Naive thymus-derived CD4-positive, alpha-beta T cell (primary cell): Measurements from ENCODE around the gene RALGPS1. TPM values are rescaled to one million over a fixed set of nuclear protein-coding genes. Genes with fewer than 3 reads are reported as not detected.
A peak's percentile ranks its signal among the peaks of the same experiment; 100 is the strongest.

Experiments used
- ATAC-seq: fragments of 150-1000 bp; cut with Tn5 transposase; 2 replicates; pipeline ENCODE4 v1.10.0; 2021; ENCODE audit warnings: mild to moderate bottlenecking, moderate library complexity
- CTCF ChIA-PET: fragments of 350-600 bp; sonication (Branson Sonifier 250); formaldehyde crosslinking; loops from one replicate; lab custom pipeline; 2021; ENCODE audit warnings: antibody characterized with exemption; lab: Charles Lee
- POLR2A ChIA-PET: fragments of 350-600 bp; sonication (Branson Sonifier 250); formaldehyde crosslinking; loops from one replicate; lab custom pipeline; 2021; ENCODE audit warnings: antibody characterized with exemption, inconsistent platforms; lab: Charles Lee
- DNase-seq, 9 donors: peaks; one replicate each; pipeline versions ENCODE4 v3.0.0 to v3.0.0-alpha.2; 2020 to 2022; ENCODE audit warnings: mixed read lengths in 1 of 9
- H3K27ac ChIP-seq: one replicate; pipeline ENCODE4 v1.7.0; 2013; ENCODE audit warnings: mild to moderate bottlenecking, low read depth, low read length, moderate library complexity
- H3K27me3 ChIP-seq, 2 donors: one replicate each; pipeline ENCODE4 v1.7.0; 2013; ENCODE audit warnings: low read length in 2 of 2, mild to moderate bottlenecking in 2 of 2, moderate library complexity in 2 of 2; ENCODE audit not compliant: control insufficient read depth in 2 of 2, insufficient read depth in 2 of 2
- H3K36me3 ChIP-seq, 3 experiments: 1 replicate in 2 of 3; 2 replicates in 1 of 3; pipeline ENCODE4 v1.7.0; 2013; ENCODE audit warnings: low read length in 3 of 3, mild to moderate bottlenecking in 3 of 3, moderate library complexity in 1 of 3; ENCODE audit not compliant: insufficient read depth in 3 of 3, control insufficient read depth in 2 of 3
- H3K4me1 ChIP-seq, 2 donors: one replicate each; pipeline ENCODE4 v1.7.0; 2013; ENCODE audit warnings: low read length in 2 of 2, mild to moderate bottlenecking in 2 of 2, moderate library complexity in 1 of 2; ENCODE audit not compliant: control insufficient read depth in 2 of 2, insufficient read depth in 2 of 2
- H3K4me3 ChIP-seq: 2 replicates; pipeline ENCODE4 v1.7.0; 2013; ENCODE audit warnings: mild to moderate bottlenecking, low read length
- H3K9me3 ChIP-seq, 3 experiments: 1 replicate in 2 of 3; 2 replicates in 1 of 3; pipeline ENCODE4 v1.7.0; 2013; ENCODE audit warnings: low read length in 3 of 3; ENCODE audit not compliant: control insufficient read depth in 2 of 3
- H3K27ac Mint-ChIP-seq, 9 donors: one replicate each; pipeline ENCODE4 v1.8.0; 2020 to 2022; ENCODE audit warnings: mixed read lengths in 9 of 9, mild to moderate bottlenecking in 8 of 9, moderate library complexity in 5 of 9, inconsistent platforms in 2 of 9
- H3K27me3 Mint-ChIP-seq, 5 donors: one replicate each; pipeline ENCODE4 v1.8.0; 2021 to 2022; ENCODE audit warnings: mixed read lengths in 5 of 5, mild to moderate bottlenecking in 1 of 5
- H3K36me3 Mint-ChIP-seq, 5 donors: one replicate each; pipeline ENCODE4 v1.8.0; 2020 to 2022; ENCODE audit warnings: mixed read lengths in 5 of 5, mild to moderate bottlenecking in 3 of 5, inconsistent platforms in 1 of 5
- H3K4me1 Mint-ChIP-seq, 7 donors: one replicate each; pipeline ENCODE4 v1.8.0; 2020 to 2022; ENCODE audit warnings: mixed read lengths in 7 of 7, mild to moderate bottlenecking in 3 of 7, inconsistent platforms in 1 of 7
- H3K4me3 Mint-ChIP-seq, 10 donors: one replicate each; pipeline ENCODE4 v1.8.0; 2020 to 2022; ENCODE audit warnings: mild to moderate bottlenecking in 10 of 10, mixed read lengths in 10 of 10, moderate library complexity in 6 of 10, inconsistent platforms in 2 of 10
- H3K9me3 Mint-ChIP-seq, 11 donors: one replicate each; pipeline ENCODE4 v1.8.0; 2020 to 2022; ENCODE audit warnings: mixed read lengths in 11 of 11, mild to moderate bottlenecking in 4 of 11, inconsistent platforms in 1 of 11, moderate library complexity in 1 of 11
- intact Hi-C, 2 donors: fragments of 100-400 bp; cut with micrococcal nuclease; formaldehyde crosslinking; loops; one replicate each; pipeline ENCODE4 v1.15.1; 2023
- polyA plus RNA-seq, 2 donors: library from polyadenylated mRNA; unstranded; fragments of 300-500 nt; fragmentation: Illumina TruSeq; gene quantifications; one replicate each; pipeline ENCODE4 v1.2.3, GENCODE V29; 2021
- total RNA-seq, 6 experiments: library from RNA in 5 of 6; stranded (reverse) in 5 of 6; gene quantifications; 1 replicate in 5 of 6; 2 replicates in 1 of 6; pipeline ENCODE4 v1.2.3 and lab custom pipeline; 2021 to 2026

The RALGPS1 gene
- total and polyA plus RNA-seq, 7 experiments from 2014 or later = 1.0 to 8.3 (median 4.1) TPM

- Mint-ChIP-seq H3K9me3 (no peaks in the 10 kb centered on the region), H3K27ac (no peak overlapping the region), H3K4me1 (peaks cover 4 to 16% (median 8%) of the 10 kb centered on the region in 7 donors), H3K4me3 (peak overlapping the region; percentile 80 to 92 (median 88)), H3K36me3 (peaks cover 0 to 4% (median 0%) of the 10 kb centered on the region in 5 donors), H3K27me3 (peaks cover 0 to 31% (median 6%) of the 10 kb centered on the region in 5 donors)
- H3K4me3 ChIP-seq = peak overlapping the region; percentile 85
- ChIA-PET CTCF (no interaction called here), POLR2A (interaction anchor here (1.5 kb wide), 2 partner anchors 18 to 206 kb away, joined by 3 to 9 read pairs; partner anchors contain the start of genes LRSAM1 and RPL12)
- peaks cover 0 to 5% of the 10 kb centered on the region in 2 donors for H3K4me1 ChIP-seq
- DNase-seq (no peak), ATAC-seq (no peak)
- intact Hi-C loops = loop anchor here (1.0 to 2.0 kb wide), 7 partner anchors 20 to 367 kb away; partner anchors contain the start of genes LRSAM1 (in 2 of the 2), RPL12 (in 2 of the 2), ZNF79 (in 2 of the 2) and STXBP1 (in 1 of the 2)
- no peaks in the 10 kb centered on the region for H3K9me3 ChIP-seq
- no peak overlapping the region for H3K27ac ChIP-seq
- no peaks in the 10 kb centered on the region for H3K27me3 ChIP-seq
- H3K36me3 ChIP-seq = no peaks in the 10 kb centered on the region
Measured at GRCh38 chr9:127245637-127246164, 331.1 kb downstream of the RALGPS1 start.

GRCh38 chr9:127248241-127248640 lies 333.7 kb downstream of the RALGPS1 start:
- Mint-ChIP-seq H3K4me3 (no peak overlapping the region), H3K27ac (no peak overlapping the region), H3K9me3 (no peaks in the 10 kb centered on the region), H3K36me3 (peaks cover 0 to 9% (median 0%) of the 10 kb centered on the region in 5 donors), H3K27me3 (peaks cover 1 to 45% (median 12%) of the 10 kb centered on the region in 5 donors), H3K4me1 (peaks cover 4 to 16% (median 9%) of the 10 kb centered on the region in 7 donors)
- Histone ChIP-seq H3K9me3 (no peaks in the 10 kb centered on the region), H3K36me3 (no peaks in the 10 kb centered on the region), H3K4me1 (peaks cover 0 to 5% of the 10 kb centered on the region in 2 donors), H3K27ac (no peak overlapping the region), H3K27me3 (no peaks in the 10 kb centered on the region), H3K4me3 (no peak overlapping the region)
- DNase-seq (no peak), ATAC-seq (no peak)
- intact Hi-C loops = no loop called here
- ChIA-PET POLR2A (no interaction called here), CTCF (interaction anchor here (0.6 kb wide), 1 partner anchor 56 kb away, joined by 5 read pairs; no protein-coding TSS in a partner anchor)

- no peak for ATAC-seq
- H3K9me3 ChIP-seq = no peaks in the 10 kb centered on the region
- CTCF ChIA-PET = no interaction called here
- Mint-ChIP-seq H3K27ac (no peak overlapping the region), H3K4me1 (peaks cover 4 to 8% (median 7%) of the 10 kb centered on the region in 7 donors), H3K36me3 (peaks cover 0 to 9% (median 0%) of the 10 kb centered on the region in 5 donors), H3K4me3 (no peak overlapping the region), H3K9me3 (no peaks in the 10 kb centered on the region), H3K27me3 (peaks cover 13 to 61% (median 22%) of the 10 kb centered on the region in 5 donors)
- H3K27me3 ChIP-seq = no peaks in the 10 kb centered on the region
- intact Hi-C loops = no loop called here
- POLR2A ChIA-PET = no interaction called here
- H3K27ac ChIP-seq = no peak overlapping the region
- H3K4me3 ChIP-seq = no peak overlapping the region
- peaks cover 0 to under 1% of the 10 kb centered on the region in 2 donors for H3K4me1 ChIP-seq
- DNase-seq = no peak
- H3K36me3 ChIP-seq = no peaks in the 10 kb centered on the region
Measured at GRCh38 chr9:127249877-127250276, 335.3 kb downstream of the RALGPS1 start.

GRCh38 chr9:127250896-127251391 lies 336.4 kb downstream of the RALGPS1 start:
- Histone ChIP-seq H3K27me3 (no peaks in the 10 kb centered on the region), H3K9me3 (no peaks in the 10 kb centered on the region), H3K4me3 (no peak overlapping the region), H3K36me3 (no peaks in the 10 kb centered on the region), H3K4me1 (no peaks in the 10 kb centered on the region), H3K27ac (no peak overlapping the region)
- peaks cover 0 to 9% (median 0%) of the 10 kb centered on the region in 5 donors for H3K36me3 Mint-ChIP-seq
- POLR2A ChIA-PET = no interaction called here
- ATAC-seq (no peak), DNase-seq (no peak)
- H3K27me3 Mint-ChIP-seq = peaks cover 13 to 66% (median 26%) of the 10 kb centered on the region in 5 donors
- H3K4me3 Mint-ChIP-seq = no peak overlapping the region
- CTCF ChIA-PET = no interaction called here
- intact Hi-C loops = no loop called here
- H3K9me3 Mint-ChIP-seq = no peaks in the 10 kb centered on the region
- H3K4me1 Mint-ChIP-seq = peaks cover 0 to 3% (median 0%) of the 10 kb centered on the region in 7 donors
- no peak overlapping the region for H3K27ac Mint-ChIP-seq

GRCh38 chr9:127252410-127253318 lies 338.1 kb downstream of the RALGPS1 start:
- peaks cover 13 to 66% (median 26%) of the 10 kb centered on the region in 5 donors for H3K27me3 Mint-ChIP-seq
- intact Hi-C loops = no loop called here
- no peak overlapping the region for H3K27ac Mint-ChIP-seq
- ATAC-seq = no peak
- H3K36me3 Mint-ChIP-seq = peaks cover 0 to 9% (median 0%) of the 10 kb centered on the region in 5 donors
- Histone ChIP-seq H3K4me3 (no peak overlapping the region), H3K27ac (no peak overlapping the region), H3K36me3 (no peaks in the 10 kb centered on the region), H3K4me1 (no peaks in the 10 kb centered on the region), H3K9me3 (no peaks in the 10 kb centered on the region), H3K27me3 (no peaks in the 10 kb centered on the region)
- POLR2A ChIA-PET = no interaction called here
- CTCF ChIA-PET = no interaction called here
- no peaks in the 10 kb centered on the region for H3K9me3 Mint-ChIP-seq
- DNase-seq = no peak
- H3K4me3 Mint-ChIP-seq = no peak overlapping the region
- H3K4me1 Mint-ChIP-seq = peaks cover 0 to 3% (median 0%) of the 10 kb centered on the region in 7 donors

- no peak overlapping the region for H3K27ac Mint-ChIP-seq
- H3K9me3 Mint-ChIP-seq = no peaks in the 10 kb centered on the region
- no peak overlapping the region for H3K4me3 Mint-ChIP-seq
- Histone ChIP-seq H3K36me3 (no peaks in the 10 kb centered on the region), H3K4me3 (no peak overlapping the region), H3K4me1 (no peaks in the 10 kb centered on the region), H3K27ac (no peak overlapping the region), H3K27me3 (no peaks in the 10 kb centered on the region), H3K9me3 (no peaks in the 10 kb centered on the region)
- H3K4me1 Mint-ChIP-seq = peaks cover 0 to 3% (median 0%) of the 10 kb centered on the region in 7 donors
- ChIA-PET CTCF (no interaction called here), POLR2A (no interaction called here)
- H3K27me3 Mint-ChIP-seq = peaks cover 13 to 64% (median 26%) of the 10 kb centered on the region in 5 donors
- intact Hi-C loops = no loop called here
- peaks cover 0 to 9% (median 0%) of the 10 kb centered on the region in 5 donors for H3K36me3 Mint-ChIP-seq
- ATAC-seq (no peak), DNase-seq (no peak)
Measured at GRCh38 chr9:127253446-127253845, 338.9 kb downstream of the RALGPS1 start.
